Smooth muscle cell (in vitro differentiated cells): ENCODE results near the gene LGI2. TPM values are rescaled to one million over a fixed set of nuclear protein-coding genes. Genes with fewer than 3 reads are reported as not detected.

ENCODE experiments used
- DNase-seq: peaks from one replicate; lab custom pipeline; 2025; ENCODE audit not compliant: unreplicated experiment; lab: John Stamatoyannopoulos, UW
- H2AFZ ChIP-seq: fragments of 200-600 bp; sonication (generic); 2 replicates; pipeline ENCODE4 v1.6.0; 2016; ENCODE audit warnings: antibody characterized with exemption, low read depth, mild to moderate bottlenecking
- H3F3A ChIP-seq: fragments of 200-600 bp; sonication (generic); 2 replicates; pipeline ENCODE4 v1.6.0; 2017; ENCODE audit warnings: antibody characterized with exemption, low read depth
- H3K27ac ChIP-seq: fragments of 200-600 bp; sonication (generic); 2 replicates; pipeline ENCODE4 v1.5.1; 2016; ENCODE audit warnings: low read depth, mild to moderate bottlenecking
- H3K27me3 ChIP-seq: fragments of 200-600 bp; sonication (generic); 2 replicates; pipeline ENCODE4 v1.6.1; 2016; ENCODE audit warnings: low read depth, mild to moderate bottlenecking
- H3K36me3 ChIP-seq: fragments of 200-600 bp; sonication (generic); 2 replicates; pipeline ENCODE4 v1.5.1; 2016; ENCODE audit warnings: low read depth
- H3K4me1 ChIP-seq: fragments of 200-600 bp; sonication (generic); 2 replicates; pipeline ENCODE4 v1.5.1; 2016; ENCODE audit warnings: low read depth
- H3K4me2 ChIP-seq: fragments of 200-600 bp; sonication (generic); 2 replicates; pipeline ENCODE4 v1.6.0; 2016; ENCODE audit warnings: mild to moderate bottlenecking
- H3K4me3 ChIP-seq: fragments of 200-600 bp; sonication (generic); 2 replicates; pipeline ENCODE4 v1.5.1; 2016; ENCODE audit warnings: mild to moderate bottlenecking
- H3K79me2 ChIP-seq: fragments of 200-600 bp; sonication (generic); 2 replicates; pipeline ENCODE4 v1.6.0; 2016; ENCODE audit warnings: low read depth, mild to moderate bottlenecking
- H3K9ac ChIP-seq: fragments of 200-600 bp; sonication (generic); 2 replicates; pipeline ENCODE4 v1.6.0; 2016; ENCODE audit warnings: low read depth
- H3K9me3 ChIP-seq: fragments of 200-600 bp; sonication (generic); replicated peaks from 2 replicates; pipeline ENCODE4 v1.5.1; 2016; ENCODE audit warnings: low read depth
- H4K20me1 ChIP-seq: fragments of 200-600 bp; sonication (generic); 2 replicates; pipeline ENCODE4 v1.6.0; 2016; ENCODE audit warnings: low read depth
- CTCF ChIP-seq: fragments of 200-600 bp; sonication (generic); IDR thresholded peaks from 2 replicates; pipeline ENCODE4 v1.5.1; 2017; ENCODE audit warnings: borderline replicate concordance, mild to moderate bottlenecking, antibody characterized with exemption; ENCODE audit not compliant: insufficient read depth, poor library complexity, severe bottlenecking
- WGBS: methylation state at CpG from one replicate; pipeline ENCODE4 v1.1.7; 2016; ENCODE audit warnings: low lambda C conversion rate; 5-methylcytosine and 5-hydroxymethylcytosine counted together
- polyA plus RNA-seq: library from polyadenylated mRNA; unstranded; fragments of >200 nt; fragmentation: Nextera tagmentation; extraction: Ambion mirVana; gene quantifications from 2 replicates; pipeline ENCODE4 v1.2.1, GENCODE V29; 2016
- total RNA-seq: library from RNA; depleted of rRNA; stranded (reverse); fragments of >200 nt; gene quantifications from 2 replicates; pipeline ENCODE4 v1.2.3, GENCODE V29; 2014

The LGI2 gene
- total and polyA plus RNA-seq, 2 experiments from 2014 or later, result 3.1 to 9.3 TPM

- Histone ChIP-seq H3K27ac (no peak overlapping the region), H3K79me2 (no peaks in the 10 kb centered on the region), H4K20me1 (no peaks in the 10 kb centered on the region), H3K4me3 (no peak overlapping the region), H3K36me3 (no peaks in the 10 kb centered on the region), H3K4me1 (peaks cover 6% of the 10 kb centered on the region), H3F3A (no peaks in the 10 kb centered on the region), H3K9me3 (no peaks in the 10 kb centered on the region), H2AFZ (no peak overlapping the region), H3K9ac (no peak overlapping the region), H3K27me3 (no peaks in the 10 kb centered on the region), H3K4me2 (no peak overlapping the region)
- TF ChIP-seq CTCF, result no peak
- DNase-seq, result no peak
- WGBS, result 90% methylated on average over 7 of the region's 7 CpGs
These were observed 51.2 kb downstream of the LGI2 start for GRCh38 chr4:24979554-24979953.

GRCh38 chr4:24978291-24979075 is 52.3 kb downstream of the LGI2 start:
- H3K4me2 ChIP-seq, result no peak overlapping the region
- H4K20me1 ChIP-seq, result no peaks in the 10 kb centered on the region
- no peaks in the 10 kb centered on the region for H3K79me2 ChIP-seq
- no peak overlapping the region for H3K27ac ChIP-seq
- 92% methylated on average over 9 of the region's 9 CpGs for WGBS
- no peak for TF ChIP-seq CTCF
- H3K9ac ChIP-seq, result no peak overlapping the region
- no peaks in the 10 kb centered on the region for H3K36me3 ChIP-seq
- H3K4me3 ChIP-seq, result no peak overlapping the region
- H3K4me1 ChIP-seq, result peaks cover 6% of the 10 kb centered on the region
- no peaks in the 10 kb centered on the region for H3K27me3 ChIP-seq
- H2AFZ ChIP-seq, result no peak overlapping the region
- no peaks in the 10 kb centered on the region for H3K9me3 ChIP-seq
- no peaks in the 10 kb centered on the region for H3F3A ChIP-seq
- DNase-seq, result no peak

GRCh38 chr4:24975510-24975909 is 55.2 kb downstream of the LGI2 start:
- no peak for TF ChIP-seq CTCF
- 91% methylated on average over 4 of the region's 4 CpGs for WGBS
- H2AFZ ChIP-seq, result no peak overlapping the region
- no peak for DNase-seq
- peaks cover 4% of the 10 kb centered on the region for H3K4me1 ChIP-seq
- no peak overlapping the region for H3K9ac ChIP-seq
- no peaks in the 10 kb centered on the region for H3K36me3 ChIP-seq
- no peaks in the 10 kb centered on the region for H4K20me1 ChIP-seq
- no peak overlapping the region for H3K4me3 ChIP-seq
- no peaks in the 10 kb centered on the region for H3K79me2 ChIP-seq
- H3K9me3 ChIP-seq, result no peaks in the 10 kb centered on the region
- no peak overlapping the region for H3K4me2 ChIP-seq
- no peaks in the 10 kb centered on the region for H3F3A ChIP-seq
- no peak overlapping the region for H3K27ac ChIP-seq
- H3K27me3 ChIP-seq, result no peaks in the 10 kb centered on the region
